HG03108 (cell line): ENCODE results near the gene DAND5.

Experiments used
- ATAC-seq: cut with Tn5 transposase; IDR thresholded peaks from one replicate; pipeline ENCODE4 v1.9.1; 2021; ENCODE audit warnings: moderate library complexity; ENCODE audit not compliant: unreplicated experiment

DAND5 gene

GRCh38 chr19:12991296-12991695 lies 21.9 kb downstream of the DAND5 start:
- no peak for ATAC-seq

- no peak for ATAC-seq
These were observed 23.4 kb downstream of the DAND5 start for GRCh38 chr19:12992729-12993128.

DNA sequence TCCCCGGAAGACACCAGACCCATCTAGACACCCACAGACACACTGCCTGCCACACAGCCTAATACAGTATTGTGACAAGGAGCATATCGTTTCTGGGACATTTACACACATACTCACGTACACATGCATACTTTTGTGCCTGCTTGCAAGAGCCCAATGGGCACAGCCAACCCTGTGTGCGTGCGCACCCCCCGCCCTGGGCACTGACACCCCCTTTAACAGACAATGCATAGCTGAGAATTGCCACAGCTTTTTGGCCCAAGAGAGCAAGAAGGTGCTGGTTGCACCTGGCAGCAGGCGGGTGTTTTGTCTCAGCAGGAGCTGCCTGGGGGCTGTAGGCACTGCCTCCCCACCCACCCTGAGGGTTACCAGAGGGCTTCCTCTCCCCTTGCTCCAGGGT lies 24.2 kb downstream of the DAND5 start:
- ATAC-seq, result no peak

GRCh38 chr19:12994701-12995595 lies 25.6 kb downstream of the DAND5 start, which contains the start of gene NFIX:
NFIX (plus strand) TSS chr19:12995475; CDS start chr19:12995838, 363 bp downstream.
- ATAC-seq, result no peak

DNA sequence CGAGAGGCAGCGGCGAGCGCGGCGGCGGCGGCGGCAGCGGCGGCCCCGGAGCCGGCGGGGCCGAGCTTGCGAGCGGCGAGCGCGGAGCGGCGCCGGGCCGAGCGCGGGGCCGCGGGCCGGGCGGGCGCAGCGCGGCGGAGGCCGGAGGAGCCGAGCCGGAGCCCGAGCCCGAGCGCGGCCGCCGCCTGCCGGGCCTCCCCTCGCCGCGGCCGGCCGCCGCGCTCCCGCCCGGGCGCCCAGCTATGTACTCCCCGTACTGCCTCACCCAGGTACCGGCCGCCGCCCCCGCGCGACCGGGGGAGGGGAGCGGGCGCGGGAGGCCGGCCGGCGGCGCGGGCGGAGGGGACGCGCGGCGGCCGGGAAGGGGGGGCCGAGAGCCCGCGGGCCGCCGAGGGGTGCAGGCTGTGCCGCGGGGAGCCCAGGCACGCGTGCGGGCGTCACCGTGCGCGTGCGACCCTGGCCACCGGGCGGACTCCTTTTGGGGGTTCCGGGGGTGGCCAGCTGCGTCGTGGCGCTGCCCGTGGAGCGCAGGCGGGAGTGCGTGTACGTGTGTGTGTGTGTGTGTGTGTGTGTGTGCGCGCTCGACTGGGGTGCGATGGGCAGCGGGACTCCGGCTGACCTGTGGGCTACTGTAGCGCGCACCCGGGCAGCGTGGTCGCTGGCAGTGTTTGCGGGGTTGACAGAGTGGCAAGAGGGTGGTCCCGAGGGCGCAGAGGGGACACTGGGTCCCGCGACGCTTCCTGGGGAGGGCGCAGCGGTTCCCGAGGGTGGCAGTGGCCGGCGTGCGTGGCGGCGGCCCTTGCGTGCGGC lies 26.4 kb downstream of the DAND5 start:
- no peak for ATAC-seq

- no peak for ATAC-seq
These were observed 27.2 kb downstream of the DAND5 start for GRCh38 chr19:12996406-12997094.

GRCh38 chr19:12997179-12997966 lies 28.0 kb downstream of the DAND5 start:
- ATAC-seq, result no peak

DNA sequence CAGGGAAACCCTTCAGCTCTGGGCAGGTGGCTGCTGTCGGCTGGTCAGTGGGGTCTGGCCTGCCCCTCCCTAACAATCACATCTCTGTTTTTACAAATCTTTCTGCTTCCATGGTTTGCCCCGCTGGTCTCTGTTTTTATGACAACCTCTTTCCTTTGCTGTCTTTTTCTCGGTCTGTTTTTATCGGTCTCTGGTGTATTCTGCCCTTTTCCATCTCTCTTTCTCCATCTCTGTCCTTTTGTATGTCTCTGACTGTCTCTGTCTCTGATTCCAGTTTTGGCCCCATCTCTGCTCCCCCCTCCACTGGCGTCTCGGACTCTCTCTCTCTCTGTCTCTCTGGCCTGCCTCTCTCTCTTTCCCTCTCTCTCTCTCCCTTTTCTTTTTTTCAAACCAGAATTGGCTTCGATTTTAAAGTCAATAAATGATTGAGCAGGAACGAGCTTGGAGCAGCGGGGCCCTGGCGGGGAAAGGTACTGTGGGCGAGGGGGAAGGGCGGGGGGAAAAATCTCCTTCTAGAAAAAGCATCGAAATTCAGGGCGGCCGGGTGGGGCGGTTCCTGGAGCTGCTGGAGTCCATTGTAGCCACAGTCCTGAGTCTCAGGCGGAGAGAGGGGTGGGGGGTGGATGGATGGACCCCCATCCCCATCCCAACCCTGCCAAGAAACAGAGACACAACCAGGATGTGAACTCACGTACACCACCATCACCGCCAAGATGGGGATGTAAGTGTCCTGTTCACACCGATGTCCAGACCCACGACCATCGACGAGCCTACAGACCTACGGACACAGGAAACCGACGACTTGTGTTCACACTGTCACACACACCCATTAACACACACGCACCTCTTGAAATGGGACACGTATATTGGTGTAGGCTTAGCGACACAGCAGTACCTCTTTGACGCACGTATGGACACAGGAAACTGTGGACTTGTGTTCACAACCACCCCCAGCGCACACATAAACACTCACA lies 28.9 kb downstream of the DAND5 start:
- ATAC-seq, result no peak

GRCh38 chr19:13001166-13001501 lies 31.8 kb downstream of the DAND5 start:
- no peak for ATAC-seq

DNA sequence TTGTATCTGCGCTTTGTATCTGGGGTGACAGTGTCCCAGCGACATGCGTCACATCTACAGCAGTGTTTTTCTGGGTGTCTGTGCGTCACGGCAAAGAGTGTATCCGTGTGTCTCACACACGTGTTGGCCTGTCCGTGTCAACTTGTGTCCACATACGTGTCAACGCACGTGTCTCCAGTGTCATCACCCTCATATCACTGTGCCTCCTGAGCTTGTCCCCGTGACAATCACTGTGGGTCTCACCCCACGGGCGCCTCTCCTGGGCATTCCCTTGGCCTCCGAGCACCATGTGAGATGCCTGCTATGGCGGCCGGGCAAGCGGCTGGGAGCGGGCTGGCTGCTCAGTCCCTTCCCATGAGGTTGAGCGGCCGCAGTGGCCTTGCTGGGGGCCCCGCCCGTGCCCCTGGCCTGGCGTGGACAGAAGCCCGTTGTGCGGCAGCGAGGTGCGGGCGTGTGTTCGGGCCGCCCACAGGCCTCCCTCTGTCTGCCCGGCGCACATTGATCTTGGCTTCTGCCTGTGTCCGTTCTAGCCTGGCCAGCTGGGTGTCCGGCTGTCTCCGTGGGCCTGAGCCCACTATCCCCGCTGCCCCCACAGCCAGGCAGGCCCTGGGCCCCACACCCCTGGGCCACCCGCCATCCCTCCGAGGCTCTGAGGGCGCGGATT lies 32.3 kb downstream of the DAND5 start:
- ATAC-seq, result no peak

GRCh38 chr19:13002166-13002898 lies 33.0 kb downstream of the DAND5 start:
- ATAC-seq, result no peak

- ATAC-seq, result no peak
These were observed 33.7 kb downstream of the DAND5 start for GRCh38 chr19:13003081-13003480.

DNA sequence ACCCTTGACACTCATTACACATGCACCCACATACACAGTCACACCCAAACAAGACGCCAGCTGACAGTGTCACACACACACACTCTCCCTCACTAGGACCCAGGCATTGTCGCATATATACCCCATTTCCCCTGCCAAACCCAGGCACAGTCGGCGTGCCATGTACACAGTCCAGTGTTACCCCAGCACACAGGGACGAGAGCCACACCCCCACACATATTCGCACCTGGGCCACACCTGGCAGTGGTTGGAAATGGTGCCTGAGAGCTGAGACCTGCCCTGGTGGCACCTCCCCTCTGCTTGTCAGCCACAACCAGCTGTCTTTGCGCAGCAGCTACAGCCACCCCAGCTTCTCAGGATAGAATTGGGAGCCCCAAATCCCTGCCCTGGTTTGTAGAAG lies 34.9 kb downstream of the DAND5 start:
- no peak for ATAC-seq

DNA sequence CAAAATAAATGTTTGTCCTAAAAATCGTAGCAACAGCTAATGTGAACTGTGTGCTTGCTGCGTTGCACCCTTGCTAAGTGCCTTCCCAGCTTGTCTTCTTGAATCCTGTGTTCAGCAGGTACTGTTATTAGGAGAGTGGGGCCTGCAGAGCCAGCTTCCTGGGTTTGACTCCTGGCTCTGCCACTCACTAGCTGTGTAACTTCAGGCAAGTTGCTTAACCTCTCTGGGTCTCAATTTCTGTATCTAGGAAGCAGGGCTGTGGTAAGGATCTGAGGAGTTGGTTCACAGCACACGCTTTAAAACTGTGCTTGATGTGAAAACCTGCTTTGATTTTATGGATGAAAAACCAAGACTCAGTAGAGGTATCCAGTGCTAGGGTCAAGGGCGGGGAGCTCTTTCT lies 35.9 kb downstream of the DAND5 start:
- no peak for ATAC-seq

- ATAC-seq, result no peak
These were observed 36.5 kb downstream of the DAND5 start for GRCh38 chr19:13005861-13006370.

DNA sequence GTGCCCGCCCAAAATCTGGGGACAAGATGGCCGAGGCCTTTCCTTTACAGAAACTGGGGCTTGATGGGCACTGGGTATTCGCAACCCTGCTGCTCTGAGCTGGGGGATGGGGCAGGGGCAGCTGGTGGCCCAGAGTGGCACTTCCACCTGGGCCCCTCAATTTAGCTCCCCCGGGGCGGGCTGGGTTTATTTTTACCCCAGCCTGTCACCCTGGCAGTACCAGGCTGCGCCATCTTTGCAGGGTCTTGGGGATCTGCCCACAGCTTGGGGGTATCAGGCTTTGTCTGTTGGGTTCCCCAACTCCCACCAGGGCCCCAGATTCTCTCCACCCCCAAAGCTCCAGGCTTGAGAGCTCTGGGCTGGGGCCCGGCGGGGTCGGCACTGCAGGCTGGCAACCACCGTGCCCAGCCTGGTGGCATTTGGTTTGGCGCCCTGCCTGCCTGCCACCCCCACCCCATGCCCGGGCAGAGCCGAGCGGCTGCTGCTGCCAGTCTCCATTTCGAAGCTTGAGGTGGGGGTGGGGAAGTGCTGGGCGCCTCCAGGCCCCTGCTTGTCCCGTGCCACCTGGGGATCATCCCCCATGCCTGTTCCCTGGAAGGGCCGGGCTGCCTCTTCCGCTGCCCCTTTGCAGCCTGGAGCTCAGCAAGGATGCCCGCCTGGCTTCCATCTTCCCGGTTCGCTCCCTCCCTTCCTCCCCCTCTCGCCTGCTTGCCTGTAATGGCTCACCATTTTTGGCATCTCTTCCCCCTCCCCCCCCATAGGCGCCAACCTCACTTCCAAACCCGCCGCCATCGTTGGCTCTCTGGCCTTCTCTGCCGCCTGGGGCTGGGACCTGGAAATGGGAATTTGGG lies 37.3 kb downstream of the DAND5 start:
- ATAC-seq, result no peak
